DMS53 treated with DMSO at 0.1 percent for 48 hours (cell line): ENCODE measurements around the gene ANO7.

Source experiments
- DNase-seq: peaks from one replicate; lab custom pipeline; 2025; ENCODE audit not compliant: unreplicated experiment; lab: John Stamatoyannopoulos, UW

ANO7 gene

DNA sequence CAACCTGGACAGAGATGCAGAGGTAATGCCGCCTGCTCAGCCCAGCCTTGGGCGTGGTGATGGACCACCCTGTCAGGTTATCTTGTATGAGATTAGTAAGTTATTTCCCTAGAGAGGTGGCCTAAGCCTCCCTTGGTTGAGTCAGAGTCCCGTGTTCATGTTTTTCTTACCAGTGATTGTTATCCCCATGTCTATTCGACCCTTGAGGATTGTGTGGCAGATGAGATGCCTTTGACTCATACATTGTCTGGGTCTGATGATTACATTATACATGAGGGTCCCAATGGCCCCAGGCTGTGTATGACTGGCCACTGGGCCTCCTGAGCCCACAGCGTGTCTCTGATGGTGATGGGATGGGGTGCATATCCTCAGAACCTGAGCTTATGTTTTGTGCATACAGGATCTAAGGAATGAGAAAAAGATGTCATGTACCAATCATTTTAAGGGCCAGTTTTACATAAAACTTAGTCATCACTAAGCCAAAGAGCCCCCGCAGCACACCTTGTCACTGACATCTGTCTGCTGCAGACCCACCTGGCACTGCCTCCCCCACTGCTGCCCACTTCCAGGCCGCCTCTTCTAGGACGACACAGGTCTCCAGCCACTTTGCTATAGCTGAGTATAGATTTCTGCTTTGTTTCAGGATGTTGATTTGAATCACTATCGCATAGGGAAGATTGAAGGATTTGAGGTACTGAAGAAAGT, 30.5 kb upstream of the ANO7 start:
- no peak for DNase-seq

DNA sequence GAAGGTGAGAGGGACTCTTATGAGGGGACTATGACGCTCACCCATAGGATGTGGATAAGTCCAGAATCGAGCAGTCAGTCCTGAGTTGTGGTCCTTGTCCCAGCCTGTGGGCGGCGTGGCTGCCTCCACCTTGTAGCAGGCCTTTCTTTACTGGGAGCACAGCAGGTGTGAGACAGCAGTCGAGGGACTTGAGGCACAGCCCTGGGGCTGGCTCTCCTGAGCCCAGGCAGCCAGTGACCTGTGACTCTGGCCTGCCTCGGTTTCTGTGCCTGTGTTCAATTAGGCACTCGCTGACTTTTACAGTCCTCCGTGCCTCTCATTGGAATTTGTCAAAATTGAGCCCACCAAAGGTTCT, 30.0 kb upstream of the ANO7 start:
- DNase-seq, result no peak

DNA sequence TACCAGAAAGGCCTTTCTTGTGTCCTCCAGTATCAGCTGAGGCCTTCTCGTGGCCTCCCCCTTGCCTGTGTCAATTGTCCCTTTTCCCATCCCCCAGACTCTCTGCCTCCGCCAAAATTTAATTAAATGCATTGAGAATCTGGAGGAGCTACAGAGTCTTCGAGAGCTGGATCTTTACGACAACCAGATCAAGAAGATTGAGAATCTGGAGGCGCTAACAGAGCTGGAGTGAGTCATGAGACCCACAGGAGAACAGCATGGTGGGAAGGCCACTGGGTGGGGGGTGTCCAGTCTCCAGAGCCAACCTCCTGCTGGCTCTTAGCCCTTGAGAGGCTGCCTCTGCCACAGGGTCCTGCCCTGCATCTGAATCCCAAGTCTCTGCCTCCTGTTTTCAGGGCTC, 29.4 kb upstream of the ANO7 start:
- no peak for DNase-seq

DNA sequence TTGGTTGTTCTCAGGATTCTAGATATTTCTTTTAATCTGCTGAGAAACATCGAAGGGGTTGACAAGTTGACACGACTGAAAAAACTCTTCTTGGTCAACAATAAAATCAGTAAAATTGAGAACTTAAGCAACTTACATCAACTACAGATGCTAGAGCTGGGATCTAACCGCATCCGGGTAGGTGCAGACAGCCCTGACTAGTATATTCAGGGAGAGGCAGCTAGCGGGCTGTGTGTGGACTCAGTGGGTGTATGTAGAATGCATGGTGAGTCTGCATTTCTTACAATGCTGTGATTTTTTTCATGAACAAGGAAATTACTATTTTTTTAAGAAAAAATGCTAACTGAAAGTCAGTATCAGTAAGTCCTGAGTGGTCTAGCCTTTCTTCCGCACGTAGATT, 28.2 kb upstream of the ANO7 start:
- no peak for DNase-seq

DNA sequence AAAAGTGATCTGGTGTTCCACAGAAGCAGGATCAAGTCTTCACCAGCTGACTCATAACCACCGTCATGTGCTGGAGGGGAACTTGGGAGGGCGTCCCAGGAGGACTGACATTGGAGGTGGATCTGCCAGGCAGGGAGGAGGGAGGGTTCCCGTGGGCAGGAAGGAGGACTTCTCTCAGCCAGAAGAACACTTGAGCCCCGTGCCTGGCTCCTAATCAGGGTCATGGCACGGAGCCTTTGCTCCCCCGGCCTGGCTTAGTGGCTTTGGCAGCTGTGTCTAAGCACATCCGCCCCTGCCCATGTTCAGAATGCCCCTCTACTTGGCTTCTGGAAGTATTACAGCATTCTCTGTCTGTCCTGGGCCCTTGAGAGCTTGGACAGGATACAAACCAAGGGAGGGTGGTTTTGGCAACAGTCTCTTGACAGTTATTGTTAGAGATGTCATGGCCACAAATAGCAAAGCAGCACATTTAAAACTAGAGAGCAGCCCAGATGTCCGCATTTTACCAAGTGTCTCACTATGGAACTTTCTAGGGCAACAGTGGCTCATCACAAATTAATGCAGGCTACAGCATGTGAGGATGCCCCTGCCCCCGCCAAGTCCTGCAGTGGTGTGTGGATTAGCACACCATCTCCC, 26.7 kb upstream of the ANO7 start:
- no peak for DNase-seq

DNA sequence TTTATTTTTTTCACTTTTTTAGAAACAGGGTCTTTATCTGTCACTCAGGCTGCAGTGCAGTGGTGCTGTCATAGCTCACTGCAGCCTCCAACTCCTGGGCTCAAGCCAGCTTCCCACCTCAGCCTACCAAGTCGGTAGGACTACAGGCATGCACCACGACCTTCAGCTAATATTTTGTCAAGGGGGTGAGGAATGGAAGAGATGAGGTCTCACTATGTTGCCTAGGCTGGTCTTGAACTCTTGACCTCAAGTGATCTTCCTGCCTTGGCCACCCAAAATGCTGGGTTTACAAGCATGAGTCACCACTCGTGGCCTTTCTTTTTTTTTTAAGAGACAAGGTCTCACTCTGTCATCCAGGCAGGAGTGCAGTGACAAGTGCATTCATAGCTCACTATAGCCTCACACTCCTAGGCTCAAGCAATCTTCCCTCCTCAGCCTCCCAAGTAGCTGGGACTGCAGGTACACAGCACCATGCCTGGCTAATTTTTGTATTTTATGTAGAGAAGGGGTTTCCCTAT, 24.8 kb upstream of the ANO7 start:
- no peak for DNase-seq

DNA sequence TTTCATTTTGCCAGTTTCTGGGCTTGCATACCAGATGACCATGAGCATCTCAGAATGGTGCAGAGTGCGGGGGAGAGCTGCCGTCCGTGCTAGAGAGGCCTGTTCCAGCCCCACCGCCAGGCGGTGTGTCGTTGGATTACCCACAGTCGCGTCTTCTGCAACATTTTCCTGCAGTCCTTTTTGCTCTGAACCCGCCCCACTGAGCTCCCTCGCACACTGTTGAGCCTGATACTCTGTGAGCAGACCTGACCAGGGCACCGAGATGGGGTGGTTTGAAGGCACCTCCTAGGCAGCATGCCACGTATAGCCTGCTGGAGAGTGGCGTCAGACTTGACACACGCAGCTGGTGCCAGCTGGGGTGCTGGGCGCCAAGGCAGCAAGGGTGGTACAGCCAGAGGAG, 20.1 kb upstream of the ANO7 start:
- no peak for DNase-seq

DNA sequence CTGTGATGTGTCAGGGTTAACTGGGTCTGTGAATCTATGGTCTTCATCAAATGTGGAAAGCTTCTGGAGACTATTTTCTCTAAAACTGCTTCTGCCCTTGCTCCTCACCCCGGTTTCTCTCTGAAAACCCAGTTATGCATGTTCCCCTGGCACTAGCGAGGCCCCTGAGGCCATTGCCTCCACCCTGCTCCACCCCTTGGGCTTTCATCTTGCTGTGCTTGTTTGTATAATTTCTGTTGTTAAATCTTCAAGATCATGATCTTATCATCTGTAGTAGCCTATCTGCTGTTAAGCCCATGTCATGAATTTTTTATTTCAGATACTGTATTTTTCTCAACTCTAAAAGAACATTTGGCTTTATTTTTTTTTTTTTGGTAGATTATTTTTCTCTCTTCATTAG, 14.9 kb upstream of the ANO7 start:
- DNase-seq, result no peak

DNA sequence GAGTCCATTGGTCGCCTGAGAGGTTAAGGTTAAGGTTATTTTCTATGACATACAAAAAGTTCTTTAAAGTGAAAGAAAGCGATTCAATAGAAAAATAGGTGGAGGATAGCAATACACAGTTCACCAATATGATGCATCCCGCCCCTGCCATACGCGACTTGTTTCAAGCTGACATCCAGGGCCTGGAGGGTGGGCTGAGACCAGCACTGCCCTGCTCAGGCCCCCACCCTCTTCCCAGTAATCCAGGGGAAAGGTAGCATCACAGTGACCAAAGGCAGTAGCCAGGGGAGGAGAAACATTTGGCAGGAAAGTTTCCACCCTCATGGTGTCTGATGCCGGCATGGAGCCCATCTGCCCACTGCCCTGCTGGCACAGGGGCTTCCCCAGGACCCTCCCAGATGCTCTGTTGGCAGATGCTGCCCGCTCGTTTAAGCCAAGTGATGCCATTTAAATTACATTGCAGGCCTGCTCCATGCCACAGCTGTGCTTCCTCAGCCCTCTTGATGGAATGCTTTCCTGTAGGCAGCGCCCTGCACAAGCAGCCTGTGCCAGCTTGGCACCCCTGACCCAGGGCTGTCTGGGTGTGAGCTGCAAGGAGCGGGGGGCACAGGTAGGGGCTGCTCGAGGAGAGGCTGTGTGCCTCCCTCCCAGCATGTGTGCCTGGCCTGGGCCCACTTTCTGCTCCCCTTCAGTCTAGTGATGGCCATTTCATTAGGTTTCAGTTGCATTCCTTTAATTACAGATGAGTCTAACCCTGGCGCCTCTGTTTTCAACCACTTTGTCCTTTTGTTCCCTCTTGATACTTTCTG, 10.7 kb upstream of the ANO7 start:
- no peak for DNase-seq

DNA sequence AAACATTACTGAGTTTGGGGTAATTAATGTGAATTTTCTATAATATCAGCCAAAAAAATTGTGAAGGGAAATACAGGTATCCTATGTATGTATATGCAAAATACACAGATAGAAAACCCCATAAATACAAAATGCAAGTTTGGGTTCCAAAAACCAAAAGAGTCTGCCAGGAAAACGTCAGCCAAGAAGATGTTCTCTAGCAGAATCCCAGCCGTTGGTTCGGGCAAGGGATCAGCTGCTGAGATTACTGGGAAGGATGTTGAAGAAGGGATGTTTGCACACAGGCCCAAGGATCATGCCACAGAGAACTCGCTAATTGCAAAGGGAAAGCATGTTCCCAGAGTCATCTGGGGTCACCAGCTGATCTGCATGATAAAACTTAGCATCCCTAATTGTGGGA, 9.5 kb upstream of the ANO7 start:
- no peak for DNase-seq

DNA sequence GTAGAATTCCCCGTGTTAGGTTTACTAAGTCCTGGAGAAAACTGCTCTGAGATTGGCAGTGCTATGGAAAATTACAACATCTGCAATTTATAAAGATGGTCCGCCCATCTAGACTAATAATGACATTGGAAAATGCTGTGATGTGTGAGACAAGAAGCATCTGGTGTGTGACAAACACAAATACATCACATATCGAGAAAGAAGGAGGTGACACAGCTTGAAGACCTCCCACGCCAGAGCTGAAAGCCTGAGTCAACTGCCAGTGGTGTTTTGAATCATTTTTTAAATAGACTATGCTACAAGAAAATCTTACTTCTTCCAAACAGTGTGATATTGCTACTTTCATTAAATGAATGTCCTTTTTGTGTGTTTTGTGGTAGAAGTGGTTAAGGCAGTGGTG, 8.6 kb upstream of the ANO7 start:
- DNase-seq, result no peak

DNA sequence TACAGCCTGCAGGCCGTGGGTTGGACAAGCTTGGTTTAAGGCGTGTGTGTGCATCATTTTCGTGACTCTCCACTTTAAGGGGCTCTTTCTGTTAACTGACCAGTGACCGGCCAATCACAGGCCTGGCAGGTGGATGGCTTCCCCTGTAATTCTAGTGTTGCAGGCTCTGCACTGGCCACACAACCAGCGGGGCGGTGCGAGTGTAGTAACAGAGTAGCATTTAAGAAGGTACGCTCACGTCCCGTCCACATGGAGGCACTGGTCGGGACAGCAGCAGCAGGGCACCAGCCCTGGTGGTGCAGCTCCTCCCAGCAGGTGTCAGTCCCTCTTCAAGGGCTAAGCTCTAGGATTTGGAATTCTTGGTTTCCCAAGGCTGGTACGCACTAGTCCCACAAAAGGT, 8.0 kb upstream of the ANO7 start:
- no peak for DNase-seq

DNA sequence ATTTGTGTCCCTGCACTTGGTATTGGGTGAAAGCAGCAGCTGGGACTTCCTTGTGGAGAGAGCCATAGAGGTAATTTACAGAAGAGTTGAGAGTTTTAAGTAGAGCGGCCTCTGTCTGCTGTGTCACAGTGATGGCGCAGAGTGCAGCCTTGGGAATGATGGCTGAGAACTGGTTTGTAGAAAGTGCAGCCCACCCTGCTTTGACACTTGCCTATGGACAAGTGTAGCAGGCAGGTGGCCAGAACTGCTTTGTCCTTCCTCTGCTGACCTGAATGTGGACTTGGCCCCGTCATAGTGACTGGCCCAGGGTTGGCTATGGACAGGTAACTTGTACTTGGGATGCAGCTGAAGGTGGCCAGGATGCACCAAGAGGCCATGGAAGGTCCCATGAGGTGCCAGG, 6.4 kb upstream of the ANO7 start:
- DNase-seq, result no peak

DNA sequence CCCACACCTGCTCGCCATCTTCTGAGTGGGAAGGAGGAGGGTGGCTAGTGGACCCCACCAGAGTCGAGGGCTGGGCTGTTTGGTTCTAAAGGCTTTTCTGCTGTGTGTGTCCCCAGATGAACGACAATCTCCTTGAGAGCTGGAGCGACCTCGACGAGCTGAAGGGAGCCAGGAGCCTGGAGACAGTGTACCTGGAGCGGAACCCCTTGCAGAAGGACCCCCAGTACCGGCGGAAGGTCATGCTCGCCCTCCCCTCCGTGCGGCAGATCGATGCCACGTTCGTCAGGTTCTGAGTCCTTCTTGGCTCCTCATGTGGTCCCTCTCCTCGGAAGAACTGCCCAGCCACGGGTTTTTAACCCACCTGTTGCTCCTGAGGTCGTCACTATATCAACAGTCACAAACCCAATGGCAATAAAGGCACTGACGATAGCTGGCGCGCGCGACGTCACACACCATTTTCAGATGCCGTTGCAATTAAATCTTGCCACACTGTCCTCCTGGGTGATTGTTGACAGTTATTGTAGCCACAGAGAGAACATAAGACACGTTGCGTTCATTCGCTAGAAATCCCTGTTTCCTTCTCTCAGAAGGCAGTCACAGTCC, 5.8 kb upstream of the ANO7 start:
- no peak for DNase-seq

DNA sequence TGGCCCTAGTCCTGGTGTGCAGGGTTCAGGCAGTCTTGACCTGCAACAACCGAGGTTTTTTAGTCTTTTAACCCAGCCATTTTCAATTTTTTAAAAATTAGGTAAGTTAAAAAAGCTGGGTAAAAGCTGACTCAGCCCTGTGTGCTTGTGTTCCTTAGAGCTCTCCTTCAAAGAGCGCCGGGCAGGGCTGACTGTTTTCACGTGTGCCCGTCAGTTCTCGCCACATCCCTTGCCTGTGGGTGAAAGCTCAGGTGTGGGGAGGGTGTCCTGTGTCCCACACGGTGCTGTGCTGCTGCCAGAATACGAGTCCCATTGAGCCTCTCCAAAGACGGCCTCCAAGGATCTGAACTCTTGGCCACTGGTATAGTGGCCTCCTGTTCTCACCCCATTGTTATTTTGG, 5.3 kb upstream of the ANO7 start:
- no peak for DNase-seq

DNA sequence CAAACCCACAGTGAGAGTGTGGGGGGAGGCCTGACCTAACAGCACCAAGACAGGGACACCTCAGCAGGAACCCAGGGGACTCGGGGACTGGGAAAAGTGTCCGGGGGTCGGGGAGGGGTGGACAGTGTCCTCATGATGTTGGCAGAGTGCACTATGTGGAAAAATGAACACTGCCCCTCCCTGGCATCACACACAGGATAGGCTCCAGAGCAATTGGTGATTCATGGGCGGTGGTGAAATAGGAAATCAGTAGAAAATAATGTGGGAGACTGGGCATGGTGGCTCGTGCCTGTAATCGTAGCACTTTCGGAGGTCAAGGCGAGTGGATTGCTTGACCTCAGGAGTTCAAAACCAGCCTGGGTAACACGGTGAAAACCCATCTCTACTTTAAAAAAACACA, 3.6 kb upstream of the ANO7 start:
- no peak for DNase-seq

DNA sequence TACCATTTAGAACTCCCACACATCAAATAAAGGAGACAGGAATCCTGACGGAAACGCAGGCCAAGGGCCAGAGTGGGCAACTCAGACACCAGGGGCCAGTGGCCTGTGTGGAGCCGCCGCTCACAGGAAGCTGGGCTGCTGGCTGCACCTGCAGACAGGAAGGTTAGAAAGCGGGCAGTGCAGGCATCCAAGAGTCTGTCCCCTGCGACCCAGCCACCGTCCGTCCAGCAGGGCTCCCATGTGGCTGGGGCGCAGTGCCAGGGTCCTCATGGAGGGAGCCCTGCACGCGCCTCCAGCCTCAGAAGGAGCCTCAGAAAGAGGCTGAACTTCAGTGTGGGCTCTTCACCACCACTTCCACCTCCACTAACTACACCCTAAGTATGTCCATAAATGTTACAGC, 2.5 kb upstream of the ANO7 start:
- no peak for DNase-seq

DNA sequence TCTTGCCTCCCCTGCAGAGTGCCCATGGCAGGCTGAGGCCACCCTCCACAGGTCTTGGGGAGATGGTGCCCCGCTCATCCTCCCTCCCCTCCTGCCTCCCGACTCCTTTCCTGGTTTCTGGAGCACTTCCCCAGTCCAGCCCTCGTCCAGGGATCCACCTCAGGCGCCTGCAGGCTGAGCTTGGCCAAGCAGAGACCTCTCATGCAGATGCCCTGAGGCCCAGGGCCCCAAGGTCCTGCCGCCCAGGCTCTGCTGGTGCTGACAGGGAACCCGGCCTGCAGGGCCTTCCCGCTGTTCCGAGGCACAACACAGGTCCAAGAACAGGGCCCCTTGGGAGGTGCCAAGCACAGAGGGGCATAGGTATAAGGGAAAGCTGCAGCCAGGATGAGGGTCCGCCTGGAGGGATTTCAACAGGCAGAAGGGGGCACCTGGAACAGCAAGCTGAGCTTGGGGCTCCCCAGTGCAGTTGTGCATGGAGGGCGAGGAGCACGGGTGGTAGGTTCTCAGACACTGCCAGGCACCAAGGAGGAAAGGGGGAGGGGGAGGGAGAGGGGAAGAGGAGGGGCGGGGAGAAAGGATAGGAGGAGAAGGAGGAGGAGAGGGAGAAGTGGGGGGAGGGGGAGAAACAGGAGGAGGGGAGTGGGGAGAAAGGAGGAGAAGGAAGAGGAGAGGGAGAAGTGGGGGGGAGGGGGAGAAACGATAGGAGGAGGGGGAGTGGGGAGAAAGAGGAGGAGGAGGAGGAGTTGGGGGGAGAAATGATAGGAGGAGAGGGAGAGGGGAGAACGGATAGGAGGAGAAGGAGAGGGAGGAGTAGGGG, 1.2 kb upstream of the ANO7 start:
- no peak for DNase-seq

DNA sequence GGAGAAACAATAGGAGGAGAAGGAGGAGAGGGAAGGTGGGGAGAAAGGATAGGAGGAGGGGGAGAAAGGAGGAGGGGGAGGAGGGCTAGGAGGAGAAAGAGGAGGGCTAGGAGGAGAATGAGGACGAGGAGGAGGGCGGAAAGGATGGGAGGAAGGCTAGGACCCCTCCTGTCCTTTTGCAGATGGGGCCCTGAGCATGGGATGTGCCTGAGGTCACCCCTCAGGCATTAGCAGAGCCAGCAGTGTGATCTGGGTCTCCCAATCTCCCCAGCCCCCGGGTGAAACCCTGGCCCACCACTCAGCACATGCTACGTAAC, 601 bp upstream of the ANO7 start:
- DNase-seq, result no peak

DNA sequence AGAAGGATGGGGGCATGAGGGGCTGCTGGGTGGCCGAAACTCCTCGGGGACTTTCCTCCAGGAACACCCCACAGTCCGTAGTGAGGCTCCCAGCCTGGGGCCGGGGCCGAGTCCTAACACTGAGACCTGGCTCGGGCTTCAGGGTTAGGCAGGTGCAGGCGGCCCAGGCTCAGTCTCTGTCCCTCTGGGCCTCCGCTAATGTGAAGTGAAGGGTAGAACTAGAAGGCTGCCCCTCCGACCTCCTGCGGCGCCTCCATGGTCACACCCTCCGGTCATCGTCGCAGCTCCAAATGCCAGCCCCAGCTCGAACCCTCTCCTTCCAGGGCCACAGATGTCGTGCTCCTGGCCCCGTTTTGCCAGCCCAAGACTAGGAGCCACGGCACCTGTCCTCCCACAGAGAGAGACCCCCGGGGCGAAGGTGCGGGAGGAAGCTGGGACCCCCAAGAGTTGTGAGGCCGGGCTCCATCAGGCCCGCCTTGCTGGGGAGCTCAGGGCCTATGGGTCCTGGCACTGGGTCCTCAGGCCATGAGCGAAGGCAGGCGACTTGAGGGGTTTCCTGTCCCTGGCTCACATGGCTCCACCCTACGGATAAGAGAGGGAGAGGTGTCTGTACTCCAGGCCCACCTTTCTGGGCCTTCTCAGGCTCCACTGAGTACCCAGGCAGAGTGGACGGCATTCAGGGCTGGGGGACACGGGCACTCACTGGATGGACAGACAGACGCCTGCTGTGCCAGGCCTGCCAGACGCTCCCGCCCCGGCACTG, 797 bp downstream of the ANO7 start:
- DNase-seq, result no peak

DNA sequence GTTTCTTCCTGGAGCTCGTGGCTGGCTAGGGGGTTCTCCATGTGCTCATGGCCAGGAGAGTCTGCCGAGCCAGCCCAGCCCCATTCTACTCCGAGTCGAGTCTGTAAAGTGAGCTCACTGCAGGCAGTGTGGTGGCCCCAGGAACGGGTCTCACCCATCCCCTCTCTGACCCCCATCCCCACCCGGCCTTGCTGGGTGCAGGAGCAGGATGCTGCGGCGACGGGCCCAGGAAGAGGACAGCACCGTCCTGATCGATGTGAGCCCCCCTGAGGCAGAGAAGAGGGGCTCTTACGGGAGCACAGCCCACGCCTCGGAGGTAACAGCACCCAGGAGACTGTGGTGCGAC, 1.4 kb downstream of the ANO7 start:
- no peak for DNase-seq
